HepG2 (cell line): ENCODE measurements around the gene RCCD1. TPM values are rescaled to one million over a fixed set of nuclear protein-coding genes. Genes with fewer than 3 reads are reported as not detected.

Experiments used
- ATAC-seq: fragments of 200-7000 bp; cut with Tn5 transposase; 3 replicates; pipeline ENCODE4 v1.9.1; 2020; ENCODE audit warnings: mild to moderate bottlenecking, moderate library complexity
- BruUV-seq: library from RNA; stranded (reverse); fragments of 400-500 nt; replicated peaks from 2 replicates; lab custom pipeline; 2021; lab: Mats Ljungman, UMichigan
- CTCF ChIA-PET: fragments of 300-600 bp; formaldehyde crosslinking; extraction: SDS; loops from one replicate; lab custom pipeline; 2021; ENCODE audit warnings: low total read pairs, inconsistent platforms, low intra/inter-chr PET ratio; lab: Yijun Ruan, JAX
- POLR2A ChIA-PET: fragments of 350-600 bp; sonication (Branson Sonifier 250); formaldehyde crosslinking; loops from one replicate; lab custom pipeline; 2020; ENCODE audit warnings: antibody characterized with exemption, inconsistent platforms; lab: Yijun Ruan, JAX
- DNase-seq: peaks from one replicate; pipeline ENCODE4 v3.0.0-alpha.2; 2015; ENCODE audit warnings: low spot score
- FAIRE-seq: peaks from 3 replicates; lab custom pipeline; 2011; peaks lifted over from hg19 to GRCh38; lab: Jason Lieb, UNC
- H2AFZ ChIP-seq: one replicate; pipeline ENCODE4 v1.6.1; 2011; ENCODE audit warnings: low read length, inconsistent platforms
- H3K27ac ChIP-seq: fragments of 300-600 bp; 3 replicates; pipeline ENCODE4 v1.8.0; 2011; ENCODE audit warnings: mixed run types, mild to moderate bottlenecking, mixed read lengths, low read length, inconsistent platforms; ENCODE audit not compliant: insufficient read depth; ENCODE audit errors: extremely low read length
- H3K27me3 ChIP-seq, 2 experiments: fragments of 200-600 bp in 1 of 2; 2 replicates in 1 of 2; 3 replicates in 1 of 2; pipeline versions ENCODE4 v1.6.0 to v1.8.0; 2011; ENCODE audit warnings: low read length in 2 of 2, mild to moderate bottlenecking in 2 of 2, moderate library complexity in 2 of 2, inconsistent platforms in 1 of 2; ENCODE audit not compliant: insufficient read depth in 2 of 2, control insufficient read depth in 1 of 2
- H3K36me3 ChIP-seq, 2 experiments: fragments of 200-600 bp in 1 of 2; replicated peaks in 1 of 2; 2 replicates in 1 of 2; 3 replicates in 1 of 2; pipeline versions ENCODE4 v1.5.1 to v1.8.0; 2011; ENCODE audit warnings: low read length in 2 of 2, inconsistent platforms in 1 of 2; ENCODE audit not compliant: insufficient read depth in 2 of 2, control insufficient read depth in 1 of 2
- H3K4me1 ChIP-seq: 2 replicates; pipeline ENCODE4 v1.5.1; 2012; ENCODE audit warnings: low read length, inconsistent platforms; ENCODE audit not compliant: insufficient read depth
- H3K4me2 ChIP-seq: 2 replicates; pipeline ENCODE4 v1.6.0; 2011; ENCODE audit warnings: low read depth, low read length, inconsistent platforms
- H3K4me3 ChIP-seq, 3 experiments: fragments of 200-600 bp in 1 of 3; sonication (generic), shearing (Covaris generic) in 1 of 3; replicated peaks in 1 of 3; 2 replicates each; pipeline ENCODE4 v1.5.1; 2011 to 2016; ENCODE audit warnings: low read length in 3 of 3, inconsistent platforms in 2 of 3, low read depth in 2 of 3, mild to moderate bottlenecking in 2 of 3, control low read depth in 1 of 3, mixed read lengths in 1 of 3; ENCODE audit not compliant: insufficient read depth in 1 of 3
- H3K79me2 ChIP-seq: one replicate; pipeline ENCODE4 v1.6.1; 2011; ENCODE audit warnings: low read length, inconsistent platforms; ENCODE audit not compliant: insufficient read depth
- H3K9ac ChIP-seq: 2 replicates; pipeline ENCODE4 v1.6.0; 2011; ENCODE audit warnings: mild to moderate bottlenecking, low read depth, low read length, inconsistent platforms; ENCODE audit not compliant: insufficient read depth
- H3K9me3 ChIP-seq: 2 replicates; pipeline ENCODE4 v1.5.1; 2012; ENCODE audit warnings: mild to moderate bottlenecking, low read length
- H4K20me1 ChIP-seq: 2 replicates; pipeline ENCODE4 v1.6.0; 2011; ENCODE audit warnings: inconsistent platforms, mild to moderate bottlenecking, low read length, moderate library complexity; ENCODE audit not compliant: insufficient read depth
- CEBPG ChIP-seq: IDR thresholded peaks from 2 replicates; pipeline ENCODE4 v1.6.1; 2016
- ELF3 ChIP-seq: IDR thresholded peaks from 2 replicates; pipeline ENCODE4 v1.6.1; 2016; ENCODE audit warnings: missing genetic modification reagents, missing compliant biosample characterization
- ETV5 ChIP-seq: IDR thresholded peaks from 2 replicates; pipeline ENCODE4 v1.6.1; 2018; ENCODE audit warnings: missing biosample characterization, missing genetic modification reagents, inconsistent platforms, borderline replicate concordance
- HNRNPL ChIP-seq: fragments of 200-400 bp; formaldehyde crosslinking; IDR thresholded peaks from 2 replicates; pipeline ENCODE4 v1.6.1; 2017; ENCODE audit warnings: mild to moderate bottlenecking, low read depth, low read length
- KLF6 ChIP-seq: IDR thresholded peaks from 2 replicates; pipeline ENCODE4 v1.8.0; 2016; ENCODE audit warnings: missing biosample characterization, missing genetic modification reagents
- PLRG1 ChIP-seq: fragments of 450-650 bp; conservative IDR thresholded peaks from 2 replicates; pipeline ENCODE4 v1.6.1; 2016
- TGIF2 ChIP-seq: IDR thresholded peaks from 2 replicates; pipeline ENCODE4 v1.6.1; 2016; ENCODE audit warnings: control low read depth, missing compliant biosample characterization
- ZNF607 ChIP-seq: sonication (generic); formaldehyde crosslinking; IDR thresholded peaks from 2 replicates; pipeline ENCODE4 v1.5.1; 2020; ENCODE audit warnings: missing genetic modification reagents, mild to moderate bottlenecking, borderline replicate concordance
- WGBS: methylation state at CpG from one replicate; pipeline ENCODE4 v1.1.6; 2017; ENCODE audit warnings: low lambda C conversion rate; 5-methylcytosine and 5-hydroxymethylcytosine counted together
- in situ Hi-C: cut with HindIII; loops from 2 replicates; pipeline ENCODE4 v1.10.0; 2017; ENCODE audit warnings: low pct_unique_long_range_greater_than_20kb; ENCODE audit not compliant: extremely low pct_ligation_motif_present
- intact Hi-C: fragments of 100-400 bp; cut with micrococcal nuclease; formaldehyde crosslinking; loops from one replicate; pipeline ENCODE4 v1.10.0; 2022; ENCODE audit not compliant: unreplicated experiment
- polyA plus RNA-seq, 8 experiments: library from polyadenylated mRNA; depleted of rRNA in 3 of 8; stranded (reverse) in 7 of 8; unstranded in 1 of 8; fragments of >200 nt; fragmentation: Illumina TruSeq in 4 of 8; extraction: Trizol in 4 of 8; gene quantifications; 2 replicates each; pipeline versions ENCODE4 v1.2.1 to v1.2.3, GENCODE V29; 2011 to 2016; ENCODE audit warnings: low read depth in 4 of 8, missing spikeins in 1 of 8, mixed read lengths in 1 of 8; ENCODE audit not compliant: insufficient read depth in 1 of 8
- total RNA-seq, 5 experiments: library from RNA; depleted of rRNA; stranded (reverse); fragments of >200 nt; fragmentation: Illumina TruSeq; extraction: Trizol; gene quantifications; 2 replicates each; pipeline ENCODE4 v1.2.3, GENCODE V29; 2016; ENCODE audit warnings: low read depth in 1 of 5
- TF ChIP-seq, protein P1 (sequence below): sonication (generic); formaldehyde crosslinking; IDR thresholded peaks from 2 replicates; pipeline ENCODE4 v1.5.0; 2020; ENCODE audit warnings: mild to moderate bottlenecking, missing genetic modification reagents
- TF ChIP-seq, protein P2 (sequence below), 2 experiments: fragments of 450-650 bp in 1 of 2; sonication (generic) in 1 of 2; formaldehyde crosslinking; IDR thresholded peaks; 2 replicates each; pipeline versions ENCODE4 v1.5.0 to v1.8.0; 2020 to 2022; ENCODE audit warnings: mild to moderate bottlenecking in 1 of 2, missing genetic modification reagents in 1 of 2

The RCCD1 gene
- total and polyA plus RNA-seq, 2 of the 13 experiments (the other 11 are each of a cell fraction or from before 2014, with no cell fraction given), result 14.1 to 15.1 TPM

DNA sequence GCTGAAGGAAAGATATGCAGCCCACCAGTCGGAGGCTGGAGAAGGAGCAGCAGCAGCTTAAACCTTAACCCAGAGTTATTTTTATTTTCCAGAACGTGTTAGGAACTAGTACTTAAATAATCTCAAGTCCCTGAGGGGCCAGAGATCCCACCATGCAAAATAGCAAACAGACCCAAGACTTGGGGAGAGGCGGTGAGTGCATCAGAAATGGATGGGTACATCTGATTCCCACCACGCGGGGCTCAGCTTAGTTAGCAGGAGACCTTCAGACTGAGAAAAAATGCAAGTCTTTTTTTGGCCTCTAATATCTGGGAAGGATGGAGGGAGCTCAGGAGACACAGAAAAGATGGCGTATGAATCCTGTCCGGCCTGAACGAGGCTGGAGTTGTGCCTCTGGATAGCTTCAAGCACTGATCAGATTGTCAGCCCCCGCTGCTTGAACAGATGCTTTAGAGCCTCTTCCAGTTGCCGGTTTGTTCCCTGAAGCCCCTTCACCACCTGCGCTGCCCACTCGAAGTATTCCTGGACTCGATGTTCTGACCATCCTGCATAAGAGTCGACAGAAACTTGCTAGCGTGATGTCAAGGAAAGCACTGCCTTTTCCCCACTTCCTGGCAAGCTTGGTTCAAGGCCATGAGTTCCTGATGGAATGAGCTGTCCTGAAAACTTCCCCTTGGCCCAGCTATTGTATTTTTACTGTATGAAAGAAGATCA, 23.7 kb upstream of the RCCD1 start:
- FAIRE-seq (no peak), ATAC-seq (no peak), DNase-seq (no peak)
- ChIA-PET CTCF (interaction anchor here (1.2 to 1.4 kb wide), 2 partner anchors 29 to 102 kb away, joined by 3 to 4 read pairs; no protein-coding TSS in a partner anchor), POLR2A (interaction anchor here (0.6 to 4.5 kb wide), 17 partner anchors 9 to 739 kb away, joined by 3 to 45 read pairs (median 5); partner anchors contain the start of genes BLM, MAN2A2, PRC1 and RCCD1)
- TSS peak; percentile 18 for BruUV-seq
- Histone ChIP-seq H2AFZ (no peak overlapping the region), H3K27ac (peak overlapping the region; percentile 96), H3K9me3 (no peaks in the 10 kb centered on the region), H3K36me3 (no peaks in the 10 kb centered on the region), H3K79me2 (peaks cover 6% of the 10 kb centered on the region), H4K20me1 (no peaks in the 10 kb centered on the region), H3K9ac (peak overlapping the region; percentile 88), H3K4me3 (peak overlapping the region; percentile 87 to 95 (median 91)), H3K27me3 (no peaks in the 10 kb centered on the region; a peak in 2 of 5 replicates), H3K4me1 (peaks cover 51% of the 10 kb centered on the region), H3K4me2 (peak overlapping the region; percentile 89)
- in situ Hi-C loops, result loop anchor here (25.0 kb wide), 1 partner anchor 331 kb away; no protein-coding TSS in a partner anchor
- intact Hi-C loops, result loop anchor here (5.0 to 10.0 kb wide), 4 partner anchors 44 to 121 kb away; partner anchors contain the start of gene PRC1
- no peak for TF ChIP-seq HNRNPL
- TF ChIP-seq CEBPG (CRISPR knock-in tag), result peak; percentile 61
- 0 out of 2 replicates have a peak, but pooled peaks have one; percentile 38 for TF ChIP-seq TGIF2 (CRISPR knock-in tag)
- TF ChIP-seq, protein P1, sequence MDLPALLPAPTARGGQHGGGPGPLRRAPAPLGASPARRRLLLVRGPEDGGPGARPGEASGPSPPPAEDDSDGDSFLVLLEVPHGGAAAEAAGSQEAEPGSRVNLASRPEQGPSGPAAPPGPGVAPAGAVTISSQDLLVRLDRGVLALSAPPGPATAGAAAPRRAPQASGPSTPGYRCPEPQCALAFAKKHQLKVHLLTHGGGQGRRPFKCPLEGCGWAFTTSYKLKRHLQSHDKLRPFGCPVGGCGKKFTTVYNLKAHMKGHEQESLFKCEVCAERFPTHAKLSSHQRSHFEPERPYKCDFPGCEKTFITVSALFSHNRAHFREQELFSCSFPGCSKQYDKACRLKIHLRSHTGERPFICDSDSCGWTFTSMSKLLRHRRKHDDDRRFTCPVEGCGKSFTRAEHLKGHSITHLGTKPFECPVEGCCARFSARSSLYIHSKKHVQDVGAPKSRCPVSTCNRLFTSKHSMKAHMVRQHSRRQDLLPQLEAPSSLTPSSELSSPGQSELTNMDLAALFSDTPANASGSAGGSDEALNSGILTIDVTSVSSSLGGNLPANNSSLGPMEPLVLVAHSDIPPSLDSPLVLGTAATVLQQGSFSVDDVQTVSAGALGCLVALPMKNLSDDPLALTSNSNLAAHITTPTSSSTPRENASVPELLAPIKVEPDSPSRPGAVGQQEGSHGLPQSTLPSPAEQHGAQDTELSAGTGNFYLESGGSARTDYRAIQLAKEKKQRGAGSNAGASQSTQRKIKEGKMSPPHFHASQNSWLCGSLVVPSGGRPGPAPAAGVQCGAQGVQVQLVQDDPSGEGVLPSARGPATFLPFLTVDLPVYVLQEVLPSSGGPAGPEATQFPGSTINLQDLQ (CRISPR knock-in tag), result 0 out of 2 replicates have a peak, but pooled peaks have one; percentile 8
- no peak for TF ChIP-seq PLRG1
- 0 out of 2 replicates have a peak, but pooled peaks have one; percentile 4 for TF ChIP-seq ELF3
- 0 out of 2 replicates have a peak, but pooled peaks have one; percentile 8 for TF ChIP-seq ETV5 (CRISPR knock-in tag)
- peak; percentile 57; the same call in 1 of the 2 replicates for TF ChIP-seq ZNF607 (CRISPR knock-in tag)
- TF ChIP-seq, protein P2, sequence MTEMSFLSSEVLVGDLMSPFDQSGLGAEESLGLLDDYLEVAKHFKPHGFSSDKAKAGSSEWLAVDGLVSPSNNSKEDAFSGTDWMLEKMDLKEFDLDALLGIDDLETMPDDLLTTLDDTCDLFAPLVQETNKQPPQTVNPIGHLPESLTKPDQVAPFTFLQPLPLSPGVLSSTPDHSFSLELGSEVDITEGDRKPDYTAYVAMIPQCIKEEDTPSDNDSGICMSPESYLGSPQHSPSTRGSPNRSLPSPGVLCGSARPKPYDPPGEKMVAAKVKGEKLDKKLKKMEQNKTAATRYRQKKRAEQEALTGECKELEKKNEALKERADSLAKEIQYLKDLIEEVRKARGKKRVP (CRISPR knock-in tag; IDR thresholded peaks at IDR 0.05), result peak in 1 of 2 experiments; percentile 74; a peak in 2 of 4 replicates
- 0 out of 2 replicates have a peak, but pooled peaks have one; percentile 2 for TF ChIP-seq KLF6
- WGBS, result 60% methylated on average over 14 of the region's 15 CpGs
